ENCODE data around the gene NFATC1. TPM values are rescaled to one million over a fixed set of nuclear protein-coding genes. Genes with fewer than 3 reads are reported as not detected.
A peak's percentile ranks its signal among the peaks of the same experiment; 100 is the strongest.

The NFATC1 gene
- total RNA-seq, 2 experiments from 2014 or later, result 77.8 to 79.4 TPM

GRCh38 chr18:79456105-79456980 lies 60.6 kb downstream of the NFATC1 start:
- Mint-ChIP-seq H3K36me3 (ENCODE audit: low read depth) (peaks cover 23% of the 10 kb centered on the region), H3K4me3 (no peak overlapping the region), H3K27ac (peak overlapping the region; percentile 46), H3K4me1 (ENCODE audit: low read depth) (no peaks in the 10 kb centered on the region), H3K9me3 (no peaks in the 10 kb centered on the region), H3K27me3 (ENCODE audit: low read depth) (no peaks in the 10 kb centered on the region)
- intact Hi-C loops (cut with micrococcal nuclease), result no loop called here
- CTCF ChIA-PET, result no interaction called here
- DNase-seq, result no peak

GRCh38 chr18:79457239-79457638 lies 61.5 kb downstream of the NFATC1 start:
- H3K27ac Mint-ChIP-seq, result peak overlapping the region; percentile 36
- no peak overlapping the region for H3K4me3 Mint-ChIP-seq
- no peaks in the 10 kb centered on the region for H3K9me3 Mint-ChIP-seq
- no peaks in the 10 kb centered on the region for H3K4me1 Mint-ChIP-seq (ENCODE audit: low read depth)
- intact Hi-C loops (cut with micrococcal nuclease), result no loop called here
- CTCF ChIA-PET, result no interaction called here
- no peaks in the 10 kb centered on the region for H3K27me3 Mint-ChIP-seq (ENCODE audit: low read depth)
- no peak for DNase-seq
- peaks cover 25% of the 10 kb centered on the region for H3K36me3 Mint-ChIP-seq (ENCODE audit: low read depth)

GRCh38 chr18:79457652-79458051 lies 61.9 kb downstream of the NFATC1 start:
- no peaks in the 10 kb centered on the region for H3K27me3 Mint-ChIP-seq (ENCODE audit: low read depth)
- no peak overlapping the region for H3K27ac Mint-ChIP-seq
- H3K4me3 Mint-ChIP-seq, result no peak overlapping the region
- CTCF ChIA-PET, result no interaction called here
- intact Hi-C loops (cut with micrococcal nuclease), result no loop called here
- H3K9me3 Mint-ChIP-seq, result no peaks in the 10 kb centered on the region
- no peak for DNase-seq
- peaks cover 25% of the 10 kb centered on the region for H3K36me3 Mint-ChIP-seq (ENCODE audit: low read depth)
- no peaks in the 10 kb centered on the region for H3K4me1 Mint-ChIP-seq (ENCODE audit: low read depth)

GRCh38 chr18:79458131-79458838 lies 62.6 kb downstream of the NFATC1 start:
- no peak overlapping the region for H3K4me3 Mint-ChIP-seq
- H3K9me3 Mint-ChIP-seq, result no peaks in the 10 kb centered on the region
- CTCF ChIA-PET, result no interaction called here
- no peak overlapping the region for H3K27ac Mint-ChIP-seq
- H3K36me3 Mint-ChIP-seq (ENCODE audit: low read depth), result peaks cover 26% of the 10 kb centered on the region
- DNase-seq, result no peak
- H3K4me1 Mint-ChIP-seq (ENCODE audit: low read depth), result no peaks in the 10 kb centered on the region
- no peaks in the 10 kb centered on the region for H3K27me3 Mint-ChIP-seq (ENCODE audit: low read depth)
- intact Hi-C loops (cut with micrococcal nuclease), result no loop called here

GRCh38 chr18:79458917-79459803 lies 63.4 kb downstream of the NFATC1 start:
- H3K27ac Mint-ChIP-seq, result peak overlapping the region; percentile 68
- CTCF ChIA-PET, result no interaction called here

GRCh38 chr18:79459946-79460480 lies 64.3 kb downstream of the NFATC1 start:
- CTCF ChIA-PET, result no interaction called here

More at GRCh38 chr18:79458917-79459803, 63.4 kb downstream of the NFATC1 start:
- no peaks in the 10 kb centered on the region for H3K4me1 Mint-ChIP-seq (ENCODE audit: low read depth)
- no peaks in the 10 kb centered on the region for H3K27me3 Mint-ChIP-seq (ENCODE audit: low read depth)
- DNase-seq, result no peak
- intact Hi-C loops (cut with micrococcal nuclease), result no loop called here
- peaks cover 24% of the 10 kb centered on the region for H3K36me3 Mint-ChIP-seq (ENCODE audit: low read depth)
- no peaks in the 10 kb centered on the region for H3K9me3 Mint-ChIP-seq
- no peak overlapping the region for H3K4me3 Mint-ChIP-seq

GRCh38 chr18:79460481-79461300 lies 65.0 kb downstream of the NFATC1 start:
- Mint-ChIP-seq H3K27ac (no peak overlapping the region), H3K4me1 (ENCODE audit: low read depth) (peaks cover 7% of the 10 kb centered on the region), H3K4me3 (no peak overlapping the region), H3K27me3 (ENCODE audit: low read depth) (no peaks in the 10 kb centered on the region), H3K9me3 (no peaks in the 10 kb centered on the region), H3K36me3 (ENCODE audit: low read depth) (peaks cover 30% of the 10 kb centered on the region)
- CTCF ChIA-PET, result no interaction called here
- DNase-seq, result no peak
- intact Hi-C loops (cut with micrococcal nuclease), result no loop called here

More at GRCh38 chr18:79459946-79460480, 64.3 kb downstream of the NFATC1 start:
- H3K4me3 Mint-ChIP-seq, result no peak overlapping the region
- intact Hi-C loops (cut with micrococcal nuclease), result no loop called here
- H3K9me3 Mint-ChIP-seq, result no peaks in the 10 kb centered on the region
- peaks cover 25% of the 10 kb centered on the region for H3K36me3 Mint-ChIP-seq (ENCODE audit: low read depth)
- DNase-seq, result no peak
- H3K4me1 Mint-ChIP-seq (ENCODE audit: low read depth), result peaks cover 2% of the 10 kb centered on the region
- peak overlapping the region; percentile 68 for H3K27ac Mint-ChIP-seq
- no peaks in the 10 kb centered on the region for H3K27me3 Mint-ChIP-seq (ENCODE audit: low read depth)

GRCh38 chr18:79461627-79462026 lies 65.9 kb downstream of the NFATC1 start:
- CTCF ChIA-PET, result no interaction called here
- peaks cover 33% of the 10 kb centered on the region for H3K36me3 Mint-ChIP-seq (ENCODE audit: low read depth)
- intact Hi-C loops (cut with micrococcal nuclease), result no loop called here
- H3K4me1 Mint-ChIP-seq (ENCODE audit: low read depth), result peaks cover 8% of the 10 kb centered on the region
- H3K27ac Mint-ChIP-seq, result no peak overlapping the region
- no peak overlapping the region for H3K4me3 Mint-ChIP-seq
- no peak for DNase-seq
- H3K27me3 Mint-ChIP-seq (ENCODE audit: low read depth), result no peaks in the 10 kb centered on the region
- H3K9me3 Mint-ChIP-seq, result no peaks in the 10 kb centered on the region

GRCh38 chr18:79463424-79463960 lies 67.8 kb downstream of the NFATC1 start:
- Mint-ChIP-seq H3K4me1 (ENCODE audit: low read depth) (peaks cover 8% of the 10 kb centered on the region), H3K4me3 (no peak overlapping the region), H3K27ac (peak overlapping the region; percentile 53), H3K9me3 (no peaks in the 10 kb centered on the region), H3K36me3 (ENCODE audit: low read depth) (peaks cover 33% of the 10 kb centered on the region), H3K27me3 (ENCODE audit: low read depth) (no peaks in the 10 kb centered on the region)
- intact Hi-C loops (cut with micrococcal nuclease), result no loop called here
- CTCF ChIA-PET, result no interaction called here
- no peak for DNase-seq

GRCh38 chr18:79465392-79465991 lies 69.8 kb downstream of the NFATC1 start:
- Mint-ChIP-seq H3K9me3 (no peaks in the 10 kb centered on the region), H3K4me1 (ENCODE audit: low read depth) (peaks cover 8% of the 10 kb centered on the region), H3K4me3 (no peak overlapping the region), H3K27me3 (ENCODE audit: low read depth) (no peaks in the 10 kb centered on the region), H3K27ac (peak overlapping the region; percentile 69), H3K36me3 (ENCODE audit: low read depth) (peaks cover 35% of the 10 kb centered on the region)
- no peak for DNase-seq
- CTCF ChIA-PET, result no interaction called here
- intact Hi-C loops (cut with micrococcal nuclease), result no loop called here

GRCh38 chr18:79466591-79466990 lies 70.9 kb downstream of the NFATC1 start:
- Mint-ChIP-seq H3K36me3 (ENCODE audit: low read depth) (peaks cover 40% of the 10 kb centered on the region), H3K27me3 (ENCODE audit: low read depth) (no peaks in the 10 kb centered on the region), H3K4me1 (ENCODE audit: low read depth) (peaks cover 8% of the 10 kb centered on the region), H3K4me3 (no peak overlapping the region), H3K27ac (no peak overlapping the region), H3K9me3 (no peaks in the 10 kb centered on the region)
- DNase-seq, result no peak
- intact Hi-C loops (cut with micrococcal nuclease), result no loop called here
- CTCF ChIA-PET, result no interaction called here

All from activated naive CD4-positive, alpha-beta T cell treated with anti-CD3 and anti-CD28 coated beads for 36 hours (primary cell).